Sciatic nerve (tissue), 2 donors: ENCODE results near the gene KRT16. TPM values are rescaled to one million over a fixed set of nuclear protein-coding genes. Genes with fewer than 3 reads are reported as not detected.
"Not testable (repeated sequence)": the region's sequence is repeated elsewhere in the genome, so short reads cannot be mapped to it uniquely, and the experiment has no call there.

ENCODE experiments used
- ATAC-seq: fragments of 200-7000 bp; cut with Tn5 transposase; one replicate; pipeline ENCODE4 v1.9.1; 2020; ENCODE audit warnings: mild to moderate bottlenecking, moderate library complexity
- DNase-seq: peaks from one replicate; pipeline ENCODE4 v3.0.0-alpha.2; 2020; ENCODE audit warnings: low spot score
- intact Hi-C: fragments of 100-400 bp; cut with DNase I; formaldehyde crosslinking; loops from one replicate; pipeline ENCODE4 v1.14.2; 2022
- total RNA-seq: library from RNA; stranded (reverse); fragmentation: NEBNext Ultra II Directional; extraction: Animal tissue kit (Norgen Biotek cat#: 25700); gene quantifications from one replicate; pipeline ENCODE4 v1.2.1, GENCODE V29; 2021
- donor health status: DM: no; HTN: no; CAD: no.
- donor health status: DM: no; HTN: no; CAD: no.

The KRT16 gene
- 0.85 TPM for total RNA-seq

- peak; percentile 71 for ATAC-seq
- intact Hi-C loops, DNase-seq: not testable (repeated sequence)
These were observed at the start of gene KRT16 for GRCh38 chr17:41612376-41613160. Gene KRT16, minus strand, starts transcription at chr17:41612767. Its CDS starts 79 bp downstream, at chr17:41612688.

- intact Hi-C loops, result loop anchor here (5.0 kb wide), 1 partner anchor 753 kb away; no protein-coding TSS in a partner anchor
- ATAC-seq (no peak), DNase-seq (no peak)
These were observed 47.7 kb upstream of the KRT16 start for GRCh38 chr17:41660221-41660711.

GRCh38 chr17:41659427-41660212 is 47.1 kb upstream of the KRT16 start:
- DNase-seq (no peak), ATAC-seq (no peak)
- intact Hi-C loops, result loop anchor here (5.0 kb wide), 1 partner anchor 752 kb away; no protein-coding TSS in a partner anchor

- DNase-seq (no peak), ATAC-seq (no peak)
- intact Hi-C loops, result no loop called here
These were observed 46.3 kb upstream of the KRT16 start for GRCh38 chr17:41658846-41659245.

GRCh38 chr17:41657936-41658335 is 45.4 kb upstream of the KRT16 start:
- intact Hi-C loops, result no loop called here
- no peak for DNase-seq
- no peak for ATAC-seq

- ATAC-seq (no peak), DNase-seq (no peak)
- intact Hi-C loops, result no loop called here
These were observed 44.7 kb upstream of the KRT16 start for GRCh38 chr17:41657176-41657754.

- DNase-seq, result no peak
- ATAC-seq, result no peak
- intact Hi-C loops, result no loop called here
These were observed 43.9 kb upstream of the KRT16 start for GRCh38 chr17:41656249-41657023.

GRCh38 chr17:41655611-41656111 is 43.1 kb upstream of the KRT16 start:
- DNase-seq, result no peak
- intact Hi-C loops, result no loop called here
- peak; percentile 58 for ATAC-seq

GRCh38 chr17:41654678-41655607 is 42.4 kb upstream of the KRT16 start:
- intact Hi-C loops, result no loop called here
- ATAC-seq, result peak; percentile 8
- no peak for DNase-seq

- ATAC-seq (peak; percentile 36), DNase-seq (no peak)
- intact Hi-C loops, result no loop called here
These were observed 41.5 kb upstream of the KRT16 start for GRCh38 chr17:41653892-41654677.

- intact Hi-C loops, result no loop called here
- ATAC-seq (no peak), DNase-seq (no peak)
These were observed 40.9 kb upstream of the KRT16 start for GRCh38 chr17:41653421-41653820.

- DNase-seq (no peak), ATAC-seq (no peak)
- intact Hi-C loops, result no loop called here
These were observed 39.9 kb upstream of the KRT16 start for GRCh38 chr17:41652461-41652970.

GRCh38 chr17:41651625-41652460 is 39.3 kb upstream of the KRT16 start:
- ATAC-seq (peak; percentile 49), DNase-seq (no peak)
- intact Hi-C loops, result no loop called here

- intact Hi-C loops, result no loop called here
- DNase-seq (no peak), ATAC-seq (no peak)
These were observed 38.4 kb upstream of the KRT16 start for GRCh38 chr17:41650794-41651624.

- no peak for DNase-seq
- intact Hi-C loops, result loop anchor here (2.0 to 5.0 kb wide), 2 partner anchors 13 to 98 kb away; no protein-coding TSS in a partner anchor
- no peak for ATAC-seq
These were observed 37.5 kb upstream of the KRT16 start for GRCh38 chr17:41649923-41650519.
